HG02981 (cell line): Measurements from ENCODE around the gene SIN3A.
"Not testable (repeated sequence)": the region's sequence is repeated elsewhere in the genome, so short reads cannot be mapped to it uniquely, and the experiment has no call there.

Source experiments
- ATAC-seq: cut with Tn5 transposase; IDR thresholded peaks from one replicate; pipeline ENCODE4 v1.9.1; 2021; ENCODE audit warnings: mild to moderate bottlenecking, moderate library complexity; ENCODE audit not compliant: unreplicated experiment

Gene SIN3A

GRCh38 chr15:75357976-75358673, 93.4 kb downstream of the SIN3A start:
- ATAC-seq: no peak

DNA sequence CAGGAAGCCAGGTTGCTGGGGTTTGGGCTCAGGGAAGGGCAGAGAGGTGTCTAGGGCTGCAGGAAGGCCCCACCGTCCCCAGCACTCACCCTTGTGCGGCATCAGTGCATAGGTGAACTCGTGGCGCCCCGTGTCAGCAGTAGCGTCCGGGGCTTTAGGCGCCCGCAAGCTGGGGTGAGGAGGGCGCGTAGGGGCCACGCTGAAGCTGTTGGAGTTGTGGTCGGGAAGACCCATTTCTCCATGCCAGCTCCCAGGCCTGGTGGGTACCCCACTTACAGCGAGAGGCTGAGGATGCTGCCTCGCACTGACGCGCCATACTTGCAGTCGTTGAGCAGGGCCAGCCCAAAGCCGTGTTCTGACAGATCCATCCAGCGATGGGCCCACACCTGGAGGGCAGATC, 95.0 kb downstream of the SIN3A start:
- no peak for ATAC-seq

DNA sequence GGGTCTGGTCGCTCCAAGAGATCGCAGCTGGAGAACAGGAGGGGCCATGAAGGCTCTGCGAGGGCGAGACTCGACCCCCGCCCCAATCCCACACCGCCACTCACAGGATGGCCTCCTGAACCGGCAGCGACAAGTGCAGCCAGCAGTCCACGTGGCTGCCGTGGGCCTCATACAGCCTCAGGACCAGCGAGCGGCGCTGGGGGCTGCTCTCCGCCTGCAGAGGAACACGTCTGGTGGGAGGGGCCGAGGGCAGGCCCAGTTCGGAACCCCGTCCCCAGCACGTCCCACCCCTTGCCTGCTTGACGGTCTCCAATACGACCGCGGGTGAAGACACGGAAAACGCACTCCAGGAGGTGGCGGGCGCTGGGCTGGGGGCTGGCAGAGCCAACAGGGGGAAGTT, 95.5 kb downstream of the SIN3A start:
- ATAC-seq: no peak

DNA sequence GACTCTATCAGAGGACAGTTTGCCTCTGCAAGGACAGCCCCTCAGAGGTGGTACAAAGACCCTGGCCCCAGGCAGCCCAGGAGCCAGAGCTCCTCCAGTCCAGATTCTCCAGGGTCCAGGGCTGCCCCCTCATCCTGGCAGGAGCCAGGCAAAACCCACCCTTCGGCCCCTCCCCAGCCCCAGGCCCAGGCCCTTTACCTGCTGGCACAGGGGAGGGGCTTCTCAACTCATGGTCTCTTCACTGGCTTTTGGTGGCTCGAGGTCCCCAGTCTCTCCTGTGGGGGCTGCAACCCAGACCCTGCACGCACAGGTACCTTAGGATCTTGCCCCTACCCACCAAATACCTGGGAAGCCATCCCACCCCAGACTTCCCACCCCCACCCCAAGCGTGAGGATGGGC, 96.1 kb downstream of the SIN3A start:
- no peak for ATAC-seq

DNA sequence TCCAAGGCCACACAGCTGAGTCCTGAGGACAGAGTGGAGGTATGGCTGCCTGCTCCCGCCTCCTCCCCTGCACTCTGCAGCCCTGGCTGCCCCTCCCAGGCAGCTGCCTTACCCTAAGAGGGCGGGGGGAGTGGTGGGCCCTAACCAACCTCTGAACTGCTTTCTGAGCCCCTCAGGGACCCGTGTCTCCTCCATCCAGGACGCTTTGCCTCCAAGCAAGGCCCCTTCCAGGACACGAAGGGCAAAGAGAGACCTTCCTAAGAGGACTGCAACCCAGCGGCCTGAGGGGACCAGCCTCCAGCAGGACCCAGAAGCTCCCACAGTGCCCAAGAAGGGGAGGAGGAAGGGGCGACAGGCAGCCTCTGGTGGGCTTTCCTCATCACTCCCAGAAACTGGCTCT, 97.0 kb downstream of the SIN3A start:
- no peak for ATAC-seq

DNA sequence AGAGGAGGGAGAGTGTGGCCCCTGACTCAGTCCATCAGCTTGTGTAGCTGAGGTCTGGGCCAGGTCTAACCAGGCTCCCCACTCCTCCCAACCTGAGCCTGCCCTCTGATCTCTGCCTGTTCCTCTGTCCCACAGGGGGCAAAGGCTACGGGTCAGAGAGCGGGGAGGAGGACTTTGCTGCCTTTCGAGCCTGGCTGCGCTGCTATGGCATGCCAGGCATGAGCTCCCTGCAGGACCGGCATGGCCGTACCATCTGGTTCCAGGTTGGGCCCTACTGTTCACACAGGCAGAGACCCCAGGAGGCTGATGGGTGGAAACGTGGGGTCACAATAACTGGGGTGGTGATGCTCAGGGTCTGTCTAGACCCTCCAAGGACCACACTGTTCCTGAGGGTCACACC, 97.9 kb downstream of the SIN3A start:
- no peak for ATAC-seq

- no peak for ATAC-seq
These were observed 99.1 kb downstream of the SIN3A start for GRCh38 chr15:75352186-75353080.

GRCh38 chr15:75350601-75351361, 100.7 kb downstream of the SIN3A start:
- ATAC-seq: no peak

GRCh38 chr15:75349851-75350588, 101.5 kb downstream of the SIN3A start:
- ATAC-seq: peak; percentile 63

DNA sequence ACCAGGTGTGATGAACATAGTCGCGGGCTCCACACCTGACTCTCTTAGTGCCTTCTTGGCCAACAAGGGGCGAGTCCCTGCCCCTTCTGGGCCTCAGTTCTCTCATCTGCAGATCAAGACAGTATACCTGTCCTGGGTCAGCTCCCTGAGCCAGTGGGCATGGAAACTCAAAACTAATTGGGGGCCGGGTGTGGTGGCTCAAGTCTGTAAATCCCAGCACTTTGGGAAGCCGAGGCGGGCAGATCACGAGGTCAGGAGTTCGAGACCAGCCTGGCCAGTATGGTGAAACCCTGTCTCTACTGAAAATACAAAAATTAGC, 102.2 kb downstream of the SIN3A start:
- ATAC-seq: not testable (repeated sequence)

- no peak for ATAC-seq
These were observed 102.7 kb downstream of the SIN3A start for GRCh38 chr15:75348562-75349350.

DNA sequence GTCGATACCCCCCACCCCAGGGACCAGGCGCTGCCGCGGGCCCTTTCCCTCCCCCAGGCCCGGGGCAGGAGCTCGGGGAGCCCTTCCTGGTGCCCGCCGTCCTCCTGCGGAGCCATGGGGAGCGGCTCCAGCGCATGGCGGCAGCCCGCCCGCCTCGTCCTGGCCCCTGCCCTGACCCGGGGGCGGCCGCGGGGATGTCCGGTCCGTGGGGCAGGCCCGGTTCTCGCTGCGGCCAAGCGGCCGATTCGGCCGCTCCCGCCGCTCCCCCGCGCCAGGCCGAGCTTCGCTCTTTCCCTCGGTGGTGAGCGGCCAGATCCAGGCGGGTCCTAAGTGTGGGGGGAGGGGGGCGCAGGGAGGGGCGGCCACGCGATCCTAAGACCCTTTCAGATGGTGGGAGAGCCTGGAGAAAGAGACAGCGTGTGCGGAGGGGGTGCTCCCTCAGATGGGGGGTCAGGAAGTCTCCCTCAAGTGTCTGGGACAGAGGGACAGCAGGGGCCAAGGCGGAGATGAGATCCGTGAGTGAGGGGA, 103.4 kb downstream of the SIN3A start:
- ATAC-seq: no peak

- ATAC-seq: peak; percentile 49
These were observed 104.1 kb downstream of the SIN3A start for GRCh38 chr15:75347222-75348033.

GRCh38 chr15:75346796-75347221, 104.7 kb downstream of the SIN3A start, which contains the start of gene NEIL1:
TSS of gene NEIL1 (plus strand) at chr15:75347039. CDS start at chr15:75348906, 1,867 bp downstream.
- no peak for ATAC-seq

DNA sequence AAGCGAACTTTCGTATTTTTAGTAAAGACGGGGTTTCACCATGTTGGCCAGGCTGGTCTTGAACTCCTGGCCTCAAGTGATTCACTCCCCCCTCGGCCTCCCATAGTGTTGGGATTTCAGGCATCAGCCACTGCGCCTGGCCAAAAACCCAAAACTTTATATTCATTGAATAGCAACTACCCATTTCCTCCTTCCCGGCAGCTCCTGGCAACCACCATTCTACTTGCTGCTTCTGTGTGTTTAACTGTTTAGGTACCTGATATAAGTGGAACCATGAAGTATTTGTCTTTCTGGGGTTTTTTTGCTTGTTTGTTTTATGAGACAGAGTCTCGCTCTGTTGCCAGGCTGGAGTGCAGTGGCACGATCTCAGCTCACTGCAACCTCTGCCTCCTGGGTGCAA, 107.5 kb downstream of the SIN3A start:
- ATAC-seq: not testable (repeated sequence)

GRCh38 chr15:75342221-75342620, 109.3 kb downstream of the SIN3A start:
- ATAC-seq: no peak

GRCh38 chr15:75339531-75340240, 111.8 kb downstream of the SIN3A start:
- ATAC-seq: no peak

- ATAC-seq: no peak
These were observed 112.7 kb downstream of the SIN3A start for GRCh38 chr15:75338661-75339240.
